A172 (cell line): ENCODE measurements around the gene NELFB. TPM values are rescaled to one million over a fixed set of nuclear protein-coding genes. Genes with fewer than 3 reads are reported as not detected.

Source experiments
- DNase-seq: peaks from one replicate; pipeline ENCODE4 v3.0.0-alpha.2; 2015; ENCODE audit warnings: low spot score
- total RNA-seq: library from RNA; depleted of rRNA; stranded (reverse); fragments of >200 nt; shearing (Covaris generic); gene quantifications from 2 replicates; pipeline ENCODE4 v1.2.3, GENCODE V29; 2014; rRNA removed

The NELFB gene
- total RNA-seq, 1 experiment from 2014 or later: 104 TPM

DNA sequence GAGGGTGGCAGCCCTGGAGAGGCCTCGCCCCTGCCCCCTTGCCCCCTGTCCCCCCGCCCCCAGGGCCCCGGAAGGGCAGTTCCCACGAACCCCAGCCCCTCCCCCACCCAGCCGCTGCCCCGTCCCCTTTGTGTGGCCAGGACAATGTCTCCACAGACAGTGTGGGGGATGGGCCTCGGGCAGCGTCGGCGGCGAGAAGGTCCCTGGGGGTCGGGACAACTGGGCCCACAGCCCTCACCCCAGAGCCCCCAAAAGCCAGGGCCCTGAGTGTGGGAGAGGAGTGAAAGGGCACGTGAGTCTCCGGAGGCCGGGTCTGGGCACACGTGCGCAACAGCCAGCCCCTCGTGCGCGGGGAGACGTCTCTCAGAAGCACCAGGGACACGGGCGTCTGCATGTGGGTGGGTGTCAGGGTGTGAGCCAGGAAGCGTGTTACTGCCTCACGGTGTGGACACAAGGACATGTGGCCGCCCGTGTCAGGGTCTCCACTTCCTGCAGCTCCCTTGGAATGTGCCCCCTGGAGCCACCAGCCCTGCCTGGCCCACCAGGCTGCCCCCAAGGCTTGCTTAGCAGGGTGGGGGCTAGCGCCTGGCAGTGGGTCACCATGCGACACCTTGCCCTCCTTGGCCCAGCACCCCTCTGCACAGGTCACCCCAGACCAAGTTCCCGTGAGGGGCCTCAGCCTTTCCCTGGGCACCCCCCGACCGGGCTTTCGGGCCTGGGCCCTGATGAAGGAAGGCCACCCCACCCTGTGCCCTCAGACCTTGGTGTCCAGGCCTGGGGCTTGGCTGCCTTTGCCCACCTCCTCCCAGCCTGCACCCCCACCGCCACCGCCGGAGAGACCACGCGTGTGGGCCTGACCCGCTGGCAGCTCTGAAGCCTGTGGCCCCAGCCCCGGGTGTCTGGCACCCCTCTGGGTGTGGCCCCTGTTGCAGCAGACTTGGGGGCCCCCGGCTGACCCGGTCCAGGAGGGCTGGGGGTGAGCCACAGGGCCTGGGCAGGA, 59.7 kb downstream of the NELFB start:
- DNase-seq: no peak

DNA sequence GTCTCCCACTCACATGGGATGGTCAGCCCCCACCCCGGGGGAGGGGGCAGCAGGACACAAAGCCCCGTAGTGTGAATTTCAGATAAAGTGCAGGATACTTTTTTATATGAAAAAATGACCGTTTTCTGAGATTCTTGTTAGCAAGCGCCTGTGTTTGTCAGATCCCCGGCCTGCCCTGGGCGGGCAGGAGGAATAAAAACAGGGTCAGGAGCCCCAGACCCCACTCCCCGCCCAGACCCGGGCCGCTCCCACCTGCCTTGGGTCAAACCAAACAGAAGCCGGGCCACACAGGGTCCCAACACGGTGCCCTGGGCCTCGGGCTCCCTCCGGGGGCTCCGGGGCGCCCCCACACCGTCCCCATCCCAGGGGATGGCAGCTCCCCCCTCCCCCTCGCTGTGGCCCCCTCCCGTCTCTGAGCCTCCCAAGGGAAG, 60.5 kb downstream of the NELFB start:
- DNase-seq: no peak

- DNase-seq: no peak
Measured at GRCh38 chr9:137316012-137316981, 61.2 kb downstream of the NELFB start.

DNA sequence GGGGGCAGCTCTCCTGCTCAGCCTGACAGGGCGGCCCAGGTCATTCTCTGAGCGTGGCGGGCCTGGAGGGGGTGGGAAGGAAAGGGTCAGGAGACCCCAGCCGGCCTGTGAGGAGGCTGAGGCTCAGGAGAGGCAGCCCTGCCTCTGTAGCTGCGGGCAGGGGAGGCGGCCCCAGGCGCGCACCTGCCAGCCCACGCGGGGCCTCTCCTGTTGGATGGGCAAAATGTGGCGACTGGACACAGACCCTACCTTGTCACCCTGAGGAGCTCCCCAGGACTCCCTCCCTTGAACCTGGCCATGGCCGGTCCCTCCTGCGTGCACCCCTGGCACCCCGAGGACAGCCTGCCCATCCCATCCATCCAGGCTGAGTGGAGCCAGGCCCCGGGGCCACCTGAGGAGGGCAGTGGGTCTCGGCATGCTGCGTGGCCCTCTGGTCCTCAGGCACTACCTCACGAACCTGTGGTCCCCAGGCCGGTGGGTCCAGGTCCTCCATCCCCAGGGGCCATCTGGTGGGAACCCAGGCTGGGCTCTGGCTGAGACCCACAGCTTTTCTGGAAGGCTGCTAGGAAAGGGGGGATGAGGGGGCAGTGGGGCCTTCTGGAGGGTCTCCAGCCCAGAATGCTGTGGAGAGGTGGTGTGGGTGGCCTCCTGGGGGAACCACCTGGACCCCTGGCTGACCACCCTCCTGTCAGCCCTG, 62.0 kb downstream of the NELFB start:
- DNase-seq: no peak

GRCh38 chr9:137317718-137318511, 62.8 kb downstream of the NELFB start:
- no peak for DNase-seq

GRCh38 chr9:137318602-137319001, 63.5 kb downstream of the NELFB start:
- no peak for DNase-seq

DNA sequence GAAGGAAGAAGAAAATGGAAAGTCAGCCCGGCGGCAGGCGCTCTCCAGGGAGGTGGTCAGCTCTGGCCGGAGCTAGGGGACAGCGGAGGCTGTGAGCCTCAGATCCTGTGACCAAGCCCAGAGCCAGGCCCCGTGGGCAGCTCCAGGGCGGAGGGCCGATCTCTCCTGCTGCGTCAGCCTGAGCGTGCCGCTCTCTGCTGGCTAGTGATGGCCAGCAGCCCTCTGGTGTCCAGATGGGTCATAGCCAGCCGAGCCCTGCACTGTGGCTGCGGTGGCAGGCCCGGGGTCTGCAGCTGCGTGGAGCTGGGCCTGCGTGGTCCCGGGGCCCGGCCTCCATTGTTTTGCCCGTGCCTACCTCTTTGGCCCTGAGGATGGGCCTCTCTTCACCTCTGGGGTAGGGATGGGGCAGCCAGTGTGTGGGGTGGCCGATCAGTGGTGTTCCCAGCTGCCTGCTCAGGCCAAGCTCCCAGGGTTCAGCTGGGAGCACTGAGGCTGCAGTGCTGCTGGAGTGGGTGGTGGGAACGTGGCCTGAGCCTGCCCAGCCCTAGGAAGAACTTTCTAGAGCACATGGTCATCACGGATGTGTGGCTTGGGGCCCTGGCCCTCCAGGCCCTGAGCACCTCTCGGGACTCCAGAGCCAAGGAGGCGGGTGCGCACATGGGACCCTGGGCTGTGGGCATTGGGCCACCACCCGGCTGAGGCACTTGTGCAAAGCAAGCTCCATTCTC, 64.0 kb downstream of the NELFB start:
- DNase-seq: no peak

DNA sequence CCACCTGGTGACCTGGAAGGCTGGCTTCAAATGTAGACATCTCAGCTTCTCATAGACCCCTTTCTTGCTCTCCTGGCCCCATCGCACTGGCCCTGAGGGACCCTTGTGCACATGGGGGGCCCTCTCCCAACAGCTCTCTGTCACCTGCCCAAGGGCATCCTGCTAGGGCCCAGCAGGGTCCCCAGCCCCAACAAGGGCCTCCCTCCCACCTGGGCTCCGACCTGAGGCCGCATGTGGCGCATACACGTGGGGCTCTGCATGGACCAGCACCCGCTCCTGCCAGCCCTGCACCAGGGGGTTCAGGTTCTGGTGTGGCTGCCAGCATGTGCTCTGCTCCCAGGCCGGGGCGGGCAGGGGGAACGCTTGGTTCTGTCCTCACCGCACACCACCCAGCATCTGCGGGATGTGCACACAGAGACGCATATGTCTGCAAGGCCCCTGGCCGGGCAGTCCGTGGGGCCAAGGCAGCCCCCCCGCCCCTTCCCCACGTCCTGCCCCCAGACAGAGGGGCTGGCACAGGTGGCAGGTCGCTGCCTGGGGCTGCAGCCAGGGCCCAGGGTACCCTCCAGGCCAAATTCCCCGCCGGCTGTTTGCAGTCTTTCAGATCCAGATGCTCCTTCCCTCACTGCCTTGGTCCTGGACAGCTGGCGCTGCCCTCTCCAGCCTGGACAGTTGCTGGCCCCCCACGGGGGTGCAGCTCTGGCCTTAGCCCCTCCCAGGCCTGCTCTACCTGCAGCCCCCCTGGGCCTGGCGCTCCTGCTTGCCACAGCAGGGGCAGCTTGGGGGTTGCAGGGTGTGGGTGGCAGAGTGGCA, 64.8 kb downstream of the NELFB start:
- DNase-seq: no peak

GRCh38 chr9:137320555-137321384, 65.6 kb downstream of the NELFB start:
- DNase-seq: no peak

- no peak for DNase-seq
Measured at GRCh38 chr9:137321726-137322361, 66.7 kb downstream of the NELFB start.

Other genes with a start within 250 kb of the NELFB start
- gene ABCA2, start 227.1 kb upstream of the NELFB start, total RNA-seq: 32.3 and 33.5 TPM in 2 replicates
- gene FUT7, start 223.2 kb upstream of the NELFB start, total RNA-seq: 0.07 TPM in 1 of 2 replicates, not detected in the other
- gene NPDC1, start 209.2 kb upstream of the NELFB start, total RNA-seq: 47.4 and 49.6 TPM in 2 replicates
- not detected in 2 replicates for gene ENTPD2, start 201.3 kb upstream of the NELFB start, total RNA-seq
- gene SAPCD2, start 184.8 kb upstream of the NELFB start, total RNA-seq: 76.4 and 92.3 TPM in 2 replicates
- 94.6 and 109 TPM in 2 replicates for gene UAP1L1, start 177.8 kb upstream of the NELFB start, total RNA-seq
- gene MAN1B1, start 168.3 kb upstream of the NELFB start, total RNA-seq: 196 and 197 TPM in 2 replicates
- 251 and 263 TPM in 2 replicates for gene DPP7, start 140.6 kb upstream of the NELFB start, total RNA-seq
- not detected in 2 replicates for gene GRIN1, start 116.2 kb upstream of the NELFB start, total RNA-seq
- not detected in 2 replicates for gene LRRC26, start 85.3 kb upstream of the NELFB start, total RNA-seq
- gene TMEM210, start 83.3 kb upstream of the NELFB start, total RNA-seq: not detected in 2 replicates
- 23.1 and 29.2 TPM in 2 replicates for gene ANAPC2, start 66.8 kb upstream of the NELFB start, total RNA-seq
- gene SSNA1, start 66.7 kb upstream of the NELFB start, total RNA-seq: 257 and 270 TPM in 2 replicates
- gene TPRN, start 54.6 kb upstream of the NELFB start, total RNA-seq: 26.9 and 34.5 TPM in 2 replicates
- gene TMEM203, start 49.7 kb upstream of the NELFB start, total RNA-seq: 115 and 120 TPM in 2 replicates
- gene NDOR1, start 49.6 kb upstream of the NELFB start, total RNA-seq: 23.8 and 25.5 TPM in 2 replicates
- gene RNF208, start 33.1 kb upstream of the NELFB start, total RNA-seq: 0.09 and 0.17 TPM in 2 replicates
- 5.1 and 5.4 TPM in 2 replicates for gene CYSRT1, start 30.2 kb upstream of the NELFB start, total RNA-seq
- 0.86 and 1.1 TPM in 2 replicates for gene RNF224, start 27.8 kb upstream of the NELFB start, total RNA-seq
- gene SLC34A3, start 24.4 kb upstream of the NELFB start, total RNA-seq: 1.1 and 1.6 TPM in 2 replicates
- gene TUBB4B, start 14.0 kb upstream of the NELFB start, total RNA-seq: 599 and 717 TPM in 2 replicates
- not detected in 2 replicates for gene STPG3, start 4.0 kb upstream of the NELFB start, total RNA-seq
- 79.6 and 94.5 TPM in 2 replicates for gene TOR4A, start 22.4 kb downstream of the NELFB start, total RNA-seq
- 0.40 and 0.43 TPM in 2 replicates for gene NRARP, start 46.9 kb downstream of the NELFB start, total RNA-seq
- gene EXD3, start 167.8 kb downstream of the NELFB start, total RNA-seq: 3.4 and 9.9 TPM in 2 replicates
- gene NOXA1, start 168.1 kb downstream of the NELFB start, total RNA-seq: 1.7 and 3.3 TPM in 2 replicates
- gene ENTPD8, start 186.0 kb downstream of the NELFB start, total RNA-seq: 0.83 and 0.98 TPM in 2 replicates
- 45.1 and 46.4 TPM in 2 replicates for gene NSMF, start 204.0 kb downstream of the NELFB start, total RNA-seq